Activated CD4-positive, alpha-beta T cell treated with anti-CD3 and anti-CD28 coated beads for 24 hours (primary cell): ENCODE data around the gene SLC5A6.

ENCODE experiments used
- DNase-seq, 2 donors: peaks; one replicate each; pipeline ENCODE4 v3.0.0-alpha.2; 2020; ENCODE audit warnings: low read depth in 2 of 2

The SLC5A6 gene

GRCh38 chr2:27236626-27237025, 24.6 kb upstream of the SLC5A6 start:
- DNase-seq: no peak

GRCh38 chr2:27236136-27236535, 24.1 kb upstream of the SLC5A6 start:
- DNase-seq: no peak

GRCh38 chr2:27233341-27233740, 21.3 kb upstream of the SLC5A6 start:
- no peak for DNase-seq

- no peak for DNase-seq
Observed at GRCh38 chr2:27231921-27232320, 19.9 kb upstream of the SLC5A6 start.

- no peak for DNase-seq
Observed at GRCh38 chr2:27227501-27227900, 15.4 kb upstream of the SLC5A6 start.

- no peak for DNase-seq
Observed at GRCh38 chr2:27225526-27225925, 13.5 kb upstream of the SLC5A6 start.

GRCh38 chr2:27223416-27223815, 11.3 kb upstream of the SLC5A6 start:
- DNase-seq: no peak

- no peak for DNase-seq
Observed at GRCh38 chr2:27222407-27222806, 10.3 kb upstream of the SLC5A6 start.

GRCh38 chr2:27221166-27221565, 9.1 kb upstream of the SLC5A6 start:
- no peak for DNase-seq

- no peak for DNase-seq
Observed at GRCh38 chr2:27220091-27220490, 8.0 kb upstream of the SLC5A6 start.

GRCh38 chr2:27219091-27219490, 7.0 kb upstream of the SLC5A6 start:
- no peak for DNase-seq

- no peak for DNase-seq
Observed at GRCh38 chr2:27218614-27219013, 6.5 kb upstream of the SLC5A6 start.

GRCh38 chr2:27217173-27218121, 5.4 kb upstream of the SLC5A6 start, which contains the start of gene CAD:
Gene CAD (plus strand): TSS chr2:27217369. CDS start chr2:27217552, 183 bp downstream.
- DNase-seq: peak; percentile 87

- no peak for DNase-seq
Observed at GRCh38 chr2:27216416-27217137, 4.5 kb upstream of the SLC5A6 start.

GRCh38 chr2:27214941-27215340, 2.9 kb upstream of the SLC5A6 start:
- no peak for DNase-seq

GRCh38 chr2:27212626-27213471, 781 bp upstream of the SLC5A6 start:
- DNase-seq: no peak

GRCh38 chr2:27211241-27211942, 676 bp downstream of the SLC5A6 start:
- DNase-seq: no peak

GRCh38 chr2:27209621-27210401, 2.3 kb downstream of the SLC5A6 start:
- no peak for DNase-seq

GRCh38 chr2:27208486-27209050, 3.5 kb downstream of the SLC5A6 start:
- no peak for DNase-seq

- no peak for DNase-seq
Observed at GRCh38 chr2:27206346-27206745, 5.7 kb downstream of the SLC5A6 start.
